Fibroblast of lung (primary cell): Measurements from ENCODE around the gene TASP1. TPM values are rescaled to one million over a fixed set of nuclear protein-coding genes. Genes with fewer than 3 reads are reported as not detected.
"Not testable (repeated sequence)": the region's sequence is repeated elsewhere in the genome, so short reads cannot be mapped to it uniquely, and the experiment has no call there.

Experiments
- DNase-seq, 2 donors: peaks; one replicate each; pipeline versions ENCODE4 v3.0.0 to v3.0.0-alpha.2; 2010; ENCODE audit warnings: low read depth in 2 of 2
- H2AFZ ChIP-seq: 2 replicates; pipeline ENCODE4 v1.5.1; 2012; ENCODE audit warnings: low read length, control low read depth, inconsistent platforms
- H3K27ac ChIP-seq: 2 replicates; pipeline ENCODE4 v1.5.1; 2011; ENCODE audit warnings: low read length, control low read depth; ENCODE audit not compliant: insufficient read depth
- H3K27me3 ChIP-seq: 2 replicates; pipeline ENCODE4 v1.5.1; 2011; ENCODE audit warnings: mild to moderate bottlenecking, low read length; ENCODE audit not compliant: control insufficient read depth, insufficient read depth
- H3K36me3 ChIP-seq: 2 replicates; pipeline ENCODE4 v1.5.1; 2011; ENCODE audit warnings: low read length; ENCODE audit not compliant: control insufficient read depth, insufficient read depth
- H3K4me1 ChIP-seq: 2 replicates; pipeline ENCODE4 v1.5.1; 2011; ENCODE audit warnings: low read length; ENCODE audit not compliant: control insufficient read depth, insufficient read depth; ENCODE audit errors: extremely low read depth
- H3K4me2 ChIP-seq: 2 replicates; pipeline ENCODE4 v1.5.1; 2011; ENCODE audit warnings: low read length, control low read depth; ENCODE audit not compliant: insufficient read depth; ENCODE audit errors: extremely low read depth
- H3K4me3 ChIP-seq, 4 experiments: fragments of 200-600 bp in 1 of 4; sonication (generic) in 1 of 4; replicated peaks in 1 of 4; 2 replicates each; pipeline ENCODE4 v1.5.1; 2011 to 2016; ENCODE audit warnings: low read length in 4 of 4, low read depth in 3 of 4, mild to moderate bottlenecking in 3 of 4, control low read depth in 2 of 4, inconsistent platforms in 1 of 4, mixed read lengths in 1 of 4; ENCODE audit not compliant: insufficient read depth in 1 of 4; ENCODE audit errors: control extremely low read depth in 1 of 4
- H3K79me2 ChIP-seq: 2 replicates; pipeline ENCODE4 v1.5.1; 2012; ENCODE audit warnings: mild to moderate bottlenecking, low read length, inconsistent platforms; ENCODE audit not compliant: control insufficient read depth, insufficient read depth
- H3K9ac ChIP-seq: 2 replicates; pipeline ENCODE4 v1.5.1; 2011; ENCODE audit warnings: mild to moderate bottlenecking, low read length, control low read depth; ENCODE audit not compliant: insufficient read depth
- H3K9me3 ChIP-seq: 2 replicates; pipeline ENCODE4 v1.5.1; 2012; ENCODE audit warnings: low read depth, low read length; ENCODE audit not compliant: control insufficient read depth, insufficient read depth
- H4K20me1 ChIP-seq: 2 replicates; pipeline ENCODE4 v1.5.1; 2011; ENCODE audit warnings: low read length; ENCODE audit not compliant: control insufficient read depth, insufficient read depth; ENCODE audit errors: extremely low read depth
- CTCF ChIP-seq, 2 donors: IDR thresholded peaks in 1 of 2; conservative IDR thresholded peaks in 1 of 2; 1 replicate in 1 of 2; 2 replicates in 1 of 2; pipeline ENCODE4 v1.5.1; 2011 to 2012; ENCODE audit warnings: low read length in 2 of 2, control low read depth in 1 of 2, inconsistent platforms in 1 of 2, low read depth in 1 of 2, mild to moderate bottlenecking in 1 of 2
- EZH2 ChIP-seq: IDR thresholded peaks from 2 replicates; pipeline ENCODE4 v1.5.1; 2012; ENCODE audit warnings: low read length, control low read depth, mild to moderate bottlenecking; ENCODE audit errors: missing control alignments
- polyA plus RNA-seq, 2 donors: library from polyadenylated mRNA; depleted of rRNA in 1 of 2; stranded (reverse) in 1 of 2; unstranded in 1 of 2; fragments of >200 nt; gene quantifications; 2 replicates each; pipeline ENCODE4 v1.2.1, GENCODE V29; 2011 to 2012; ENCODE audit warnings: missing spikeins in 1 of 2
- total RNA-seq: library from RNA; depleted of rRNA; stranded (reverse); fragments of >200 nt; gene quantifications from 2 replicates; pipeline ENCODE4 v1.2.1, GENCODE V29; 2014

Gene TASP1
- total and polyA plus RNA-seq, 2 donors (not counting 1 experiment from before 2014, with no cell fraction given): 6.3 to 13.6 TPM

- H3K4me1 ChIP-seq: no peaks in the 10 kb centered on the region
- H2AFZ ChIP-seq: no peak overlapping the region
- no peaks in the 10 kb centered on the region for H4K20me1 ChIP-seq
- DNase-seq: no peak
- no peak overlapping the region for H3K9ac ChIP-seq
- H3K27me3 ChIP-seq: no peaks in the 10 kb centered on the region
- H3K9me3 ChIP-seq: no peaks in the 10 kb centered on the region
- H3K79me2 ChIP-seq: no peaks in the 10 kb centered on the region
- H3K27ac ChIP-seq: no peak overlapping the region
- H3K4me2 ChIP-seq: no peak overlapping the region
- TF ChIP-seq CTCF (conservative IDR thresholded peaks at IDR 0.05 in 1 of 2, IDR thresholded peaks at IDR 0.05 in 1 of 2; ENCODE audit: low read depth in 1 of 2, low read length in 2 of 2): no peak
- no peak overlapping the region for H3K4me3 ChIP-seq
- no peaks in the 10 kb centered on the region for H3K36me3 ChIP-seq
Measured at GRCh38 chr20:13384132-13384531, 254.6 kb downstream of the TASP1 start.

GRCh38 chr20:13382786-13383185 lies 255.9 kb downstream of the TASP1 start:
- no peak for TF ChIP-seq CTCF (conservative IDR thresholded peaks at IDR 0.05 in 1 of 2, IDR thresholded peaks at IDR 0.05 in 1 of 2; ENCODE audit: low read depth in 1 of 2, low read length in 2 of 2)
- no peak for TF ChIP-seq EZH2
- Histone ChIP-seq H3K27me3 (no peaks in the 10 kb centered on the region), H3K4me3 (no peak overlapping the region), H2AFZ (no peak overlapping the region), H3K36me3 (no peaks in the 10 kb centered on the region), H3K9ac (no peak overlapping the region), H3K4me1 (no peaks in the 10 kb centered on the region), H3K79me2 (no peaks in the 10 kb centered on the region), H3K4me2 (no peak overlapping the region), H4K20me1 (no peaks in the 10 kb centered on the region), H3K27ac (no peak overlapping the region), H3K9me3 (no peaks in the 10 kb centered on the region)
- no peak for DNase-seq

- H3K27ac ChIP-seq, H3K79me2 ChIP-seq, H3K27me3 ChIP-seq, H3K4me1 ChIP-seq, H3K9me3 ChIP-seq, H3K36me3 ChIP-seq, H3K4me2 ChIP-seq, H3K4me3 ChIP-seq, H4K20me1 ChIP-seq, DNase-seq, H2AFZ ChIP-seq, H3K9ac ChIP-seq: not testable (repeated sequence)
Measured at GRCh38 chr20:13380497-13381229, 258.1 kb downstream of the TASP1 start.
